DMS114 treated with DMSO at 0.1 percent for 48 hours (cell line): ENCODE results near the gene SNTA1.
"Not testable (repeated sequence)": the region's sequence is repeated elsewhere in the genome, so short reads cannot be mapped to it uniquely, and the experiment has no call there.

Experiments
- DNase-seq: peaks from one replicate; lab custom pipeline; 2025; ENCODE audit not compliant: unreplicated experiment; lab: John Stamatoyannopoulos, UW

Gene SNTA1

DNA sequence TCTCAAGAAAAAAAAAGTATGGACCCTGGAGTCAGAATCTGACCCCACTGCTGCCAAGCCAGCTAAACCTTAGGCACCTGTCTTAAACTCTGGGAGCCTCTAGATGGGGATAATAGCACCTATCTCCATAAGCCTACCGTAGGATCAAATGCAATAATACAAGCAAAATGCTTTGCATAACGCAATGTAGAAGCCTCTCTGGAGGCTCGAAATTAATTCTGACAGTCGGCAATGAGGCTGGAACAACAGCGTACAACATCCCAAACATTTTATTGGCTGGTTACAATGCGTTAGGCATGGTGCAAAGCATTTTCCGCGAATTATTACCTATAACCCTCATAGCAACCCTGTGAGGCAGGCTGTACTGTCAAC, 42.8 kb downstream of the SNTA1 start:
- no peak for DNase-seq

DNA sequence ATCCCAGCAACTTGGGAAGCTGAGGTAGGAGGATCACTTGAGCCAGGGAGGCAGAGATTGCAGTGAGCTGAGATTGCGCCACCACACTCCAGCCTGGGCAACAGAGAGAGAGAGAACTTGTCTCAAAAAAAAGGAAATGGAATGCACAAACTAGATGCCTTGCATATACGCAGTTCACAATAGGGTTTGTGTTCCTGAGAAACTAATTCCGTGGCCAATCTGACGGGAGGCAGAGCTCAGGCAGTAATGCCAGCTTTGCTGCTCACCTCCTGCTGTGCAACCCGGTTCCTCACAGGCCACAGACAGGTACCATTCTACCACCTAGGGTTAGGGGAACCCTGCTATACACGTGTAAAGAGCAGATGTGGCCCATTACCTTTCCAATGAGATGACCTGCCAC, 43.6 kb downstream of the SNTA1 start:
- no peak for DNase-seq

DNA sequence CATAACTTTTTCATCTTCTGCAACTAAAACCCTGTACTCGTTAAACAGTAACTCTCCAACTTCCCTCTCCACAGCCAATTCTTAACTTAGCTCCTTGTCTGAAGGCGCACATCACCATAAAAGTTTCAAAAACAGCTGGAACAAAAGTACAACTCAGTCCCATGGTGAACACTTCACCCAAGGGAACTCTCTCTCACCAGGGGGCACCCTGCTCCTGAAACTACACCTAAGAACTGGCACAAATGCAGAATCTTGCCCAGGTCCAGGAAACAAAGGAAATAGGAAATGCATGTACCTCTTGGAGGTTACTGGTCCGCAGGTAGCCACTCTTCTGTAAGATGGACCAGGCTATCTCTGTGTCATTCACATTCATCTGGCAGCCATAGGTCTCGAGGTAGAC, 48.8 kb downstream of the SNTA1 start:
- no peak for DNase-seq

DNA sequence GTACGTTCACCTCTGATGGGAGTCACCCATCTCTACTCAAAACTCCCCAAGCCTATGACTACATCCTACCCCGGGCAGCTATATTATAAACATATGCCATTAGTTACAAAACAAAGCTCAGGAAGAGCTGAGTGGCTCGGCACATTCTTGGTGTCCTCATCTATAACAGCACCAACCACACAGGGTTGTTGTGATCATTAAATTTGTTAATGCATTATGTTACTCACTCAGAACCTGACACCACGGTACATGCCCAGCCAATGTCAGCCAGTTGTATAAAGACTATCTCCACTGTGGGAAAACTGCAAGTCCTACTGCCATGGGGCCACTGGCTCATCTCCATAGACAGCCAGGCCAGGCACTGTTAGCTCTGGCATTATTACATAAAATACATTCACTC, 50.0 kb downstream of the SNTA1 start:
- DNase-seq = no peak

DNA sequence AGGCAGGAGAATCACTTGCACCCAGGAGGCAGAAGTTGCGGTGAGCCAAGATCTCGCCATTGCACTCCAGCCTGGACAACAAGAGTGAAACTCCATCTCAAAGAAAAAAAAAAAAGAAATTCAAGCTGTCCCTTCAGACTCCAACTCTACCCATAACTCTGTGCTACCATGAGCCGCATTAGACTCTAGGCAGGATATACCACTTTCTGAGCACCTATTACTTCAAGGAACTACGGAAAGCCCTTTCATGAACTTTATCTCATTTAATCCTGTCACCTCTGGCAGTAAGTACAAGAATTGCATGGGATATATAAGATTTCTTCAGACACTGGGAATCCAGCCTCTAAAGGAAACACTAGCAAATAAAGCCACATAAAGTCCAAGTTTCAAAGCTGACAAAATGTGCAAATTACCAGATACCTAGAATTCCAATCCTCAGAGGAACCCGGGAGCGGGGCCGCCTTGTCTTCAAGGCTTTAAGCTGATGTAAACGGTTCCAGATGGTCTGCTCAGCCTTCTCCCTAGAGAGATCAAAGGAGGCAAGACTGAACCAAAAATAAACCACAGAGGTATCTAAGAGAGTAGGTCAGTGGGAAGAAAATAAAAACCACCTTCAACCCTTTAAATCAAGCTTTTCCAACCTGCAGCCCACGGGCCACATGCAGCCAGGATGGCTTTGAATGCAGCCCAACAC, 51.7 kb downstream of the SNTA1 start:
- DNase-seq = no peak

DNA sequence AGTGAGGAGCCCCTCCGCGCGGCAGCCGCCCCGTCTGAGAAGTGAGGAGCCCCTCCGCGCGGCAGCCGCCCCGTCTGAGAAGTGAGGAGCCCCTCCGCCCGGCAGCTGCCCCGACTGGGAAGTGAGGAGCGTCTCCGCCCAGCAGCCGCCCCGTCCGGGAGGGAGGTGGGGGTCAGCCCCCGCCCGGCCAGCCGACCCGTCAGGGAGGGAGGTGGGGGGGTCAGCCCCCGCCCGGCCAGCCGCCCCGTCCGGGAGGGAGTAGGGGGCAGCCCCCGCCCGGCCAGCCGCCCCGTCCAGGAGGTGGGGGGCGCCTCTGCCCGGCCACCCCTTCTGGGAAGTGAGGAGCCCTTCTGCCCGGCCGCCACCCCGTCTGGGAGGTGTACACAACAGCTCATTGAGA, 54.2 kb downstream of the SNTA1 start:
- DNase-seq = not testable (repeated sequence)

DNA sequence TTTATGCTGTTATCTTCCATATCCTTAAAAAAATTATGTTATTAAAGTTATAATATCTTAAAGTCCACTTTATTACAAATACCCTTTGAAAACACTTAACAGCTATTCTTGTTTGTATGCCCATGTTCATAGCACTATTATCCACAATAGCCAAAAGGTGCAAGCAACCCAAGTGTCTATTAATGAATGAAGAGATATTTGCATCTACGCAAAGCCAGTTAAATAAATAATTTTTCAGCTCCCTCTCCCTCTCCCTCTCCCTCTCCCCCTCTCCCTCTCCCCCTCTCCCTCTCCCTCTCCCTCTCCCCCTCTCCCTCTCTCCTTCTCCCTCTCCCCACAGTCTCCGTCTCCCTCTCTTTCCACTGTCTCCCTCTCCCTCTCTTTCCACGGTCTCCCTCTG, 55.3 kb downstream of the SNTA1 start:
- no peak for DNase-seq

DNA sequence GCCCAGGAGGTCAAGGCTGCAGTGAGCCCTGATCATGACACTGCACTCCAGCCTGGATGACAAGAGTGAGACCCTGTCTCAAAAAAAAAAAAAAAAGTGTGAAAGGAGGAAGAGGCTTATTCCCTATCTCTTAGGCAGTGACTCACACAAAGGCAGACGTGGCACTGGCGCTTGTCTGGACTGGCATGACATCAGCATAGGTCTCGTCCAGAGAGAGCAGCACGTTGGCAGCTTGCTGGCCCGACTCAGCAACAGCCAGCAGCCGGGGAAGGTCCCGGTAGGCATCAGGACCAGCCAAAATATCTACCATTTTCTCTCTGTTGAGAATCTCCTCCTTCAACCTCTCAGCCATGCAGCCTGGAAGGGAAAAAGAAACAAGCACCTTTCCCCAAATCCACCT, 56.4 kb downstream of the SNTA1 start:
- DNase-seq = no peak

DNA sequence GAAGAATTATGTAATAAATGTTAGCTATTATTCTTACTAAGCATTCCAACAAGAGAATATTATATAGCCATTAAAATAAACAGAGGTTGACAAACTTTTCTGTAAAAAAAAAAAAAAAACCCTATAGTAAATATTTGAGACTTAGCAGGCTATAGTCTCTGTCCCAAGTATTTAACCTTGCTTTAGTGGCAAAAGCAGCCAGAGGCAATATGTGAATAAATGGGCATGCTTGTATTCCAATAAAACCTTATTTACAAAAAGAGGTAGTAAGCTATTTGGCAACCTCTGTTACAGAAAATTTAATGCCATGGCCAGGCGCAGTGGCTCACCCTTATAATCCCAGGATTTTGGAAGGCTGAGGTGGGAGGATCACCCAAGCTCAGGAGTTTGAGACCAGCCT, 56.9 kb downstream of the SNTA1 start:
- DNase-seq = no peak

DNA sequence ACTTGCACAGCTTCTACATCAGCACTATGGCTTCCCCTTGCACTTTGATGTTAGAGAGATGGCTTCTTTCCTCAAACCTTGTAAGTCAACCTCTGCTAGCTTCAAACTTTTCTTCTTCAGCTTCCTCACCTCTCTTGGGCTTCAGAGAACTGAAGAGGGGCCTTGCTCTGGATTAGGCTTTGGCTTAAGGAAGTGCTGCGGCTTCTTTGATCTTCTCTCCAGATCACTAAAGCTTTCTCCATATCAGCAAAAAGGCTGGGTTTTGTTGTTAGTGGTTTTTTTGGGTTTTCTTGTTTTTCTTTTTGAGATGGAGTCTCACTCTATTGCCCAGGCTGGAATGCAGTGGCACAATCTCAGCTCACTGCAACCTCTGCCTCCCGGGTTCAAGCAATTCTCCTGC, 66.2 kb downstream of the SNTA1 start:
- DNase-seq = no peak

DNA sequence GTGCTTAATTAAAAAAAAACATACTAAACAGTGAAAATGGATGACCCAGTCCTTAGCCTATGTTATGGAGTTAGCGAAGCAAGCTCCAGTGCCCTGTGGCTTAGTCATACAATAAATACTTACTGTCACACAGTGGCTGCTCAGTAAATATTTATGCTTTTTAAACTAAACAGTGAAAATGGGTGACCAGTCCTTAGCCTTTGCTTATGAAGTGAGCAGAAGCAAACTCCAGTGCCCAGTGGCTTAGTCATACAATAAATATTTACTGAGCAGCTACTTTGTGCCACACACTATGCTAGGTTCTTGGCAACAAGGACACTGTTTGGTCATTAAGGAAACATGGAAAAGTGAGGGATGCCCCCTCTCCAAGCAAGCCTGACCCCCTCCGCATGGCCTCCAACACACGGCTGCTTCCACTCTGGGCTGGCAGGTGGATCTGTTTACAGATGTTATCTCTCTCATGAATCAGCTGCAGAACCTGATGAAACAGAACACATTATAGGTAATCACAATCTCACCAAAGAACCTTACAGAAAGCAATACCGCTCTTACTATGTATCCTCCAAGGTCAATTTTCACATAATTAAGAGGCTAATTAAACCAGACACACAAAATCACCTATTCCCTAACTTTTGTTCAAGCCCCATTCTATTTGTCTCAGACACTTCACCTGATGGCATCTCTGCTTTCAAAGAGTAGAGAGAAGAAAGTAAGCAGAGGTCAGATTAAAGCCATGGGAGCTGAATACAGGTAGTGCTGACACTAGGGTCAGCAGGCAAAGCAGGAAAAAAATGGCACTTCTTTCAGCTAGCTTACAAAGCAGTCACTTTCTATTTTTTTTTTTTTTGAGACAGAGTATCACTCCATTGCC, 69.6 kb downstream of the SNTA1 start:
- DNase-seq = no peak

DNA sequence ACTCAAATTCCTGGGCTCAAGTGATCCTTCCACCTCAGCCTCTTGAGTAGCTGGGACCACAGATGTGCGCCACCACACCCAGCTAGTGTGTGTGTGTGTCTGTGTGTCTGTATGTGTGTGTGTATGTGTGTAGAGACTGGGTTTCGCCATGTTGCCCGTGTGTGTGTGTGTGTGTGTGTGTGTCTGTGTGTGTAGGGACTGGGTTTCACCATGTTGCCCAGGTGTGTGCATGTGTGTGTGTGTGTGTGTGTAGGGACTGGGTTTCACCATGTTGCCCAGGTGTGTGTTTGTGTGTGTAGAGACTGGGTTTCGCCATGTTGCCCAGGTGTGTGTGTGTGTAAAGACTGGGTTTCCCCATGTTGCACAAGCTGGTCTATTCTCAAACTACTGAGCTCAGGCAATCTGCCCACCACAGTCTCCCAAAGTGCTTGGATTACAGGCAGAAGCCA, 70.5 kb downstream of the SNTA1 start:
- no peak for DNase-seq

DNA sequence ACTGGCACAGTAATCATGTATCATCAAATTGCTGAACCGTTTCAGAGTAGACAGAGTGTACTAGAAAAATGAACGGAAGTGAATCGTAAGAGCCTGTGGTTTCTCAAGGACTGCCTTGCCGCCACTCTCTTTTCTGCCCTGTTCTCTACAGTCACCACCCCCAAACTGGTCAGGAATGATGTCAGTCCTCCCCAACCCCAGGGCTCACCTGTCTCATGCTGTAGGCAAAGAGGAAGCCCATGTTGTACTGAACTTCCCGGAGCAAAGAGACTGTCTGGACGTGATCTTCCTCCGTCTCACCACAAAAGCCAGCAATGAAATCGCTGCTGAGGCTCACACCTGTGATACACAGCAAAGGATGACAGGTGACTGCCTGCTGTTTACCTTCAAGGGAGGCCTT, 73.3 kb downstream of the SNTA1 start:
- DNase-seq = no peak

DNA sequence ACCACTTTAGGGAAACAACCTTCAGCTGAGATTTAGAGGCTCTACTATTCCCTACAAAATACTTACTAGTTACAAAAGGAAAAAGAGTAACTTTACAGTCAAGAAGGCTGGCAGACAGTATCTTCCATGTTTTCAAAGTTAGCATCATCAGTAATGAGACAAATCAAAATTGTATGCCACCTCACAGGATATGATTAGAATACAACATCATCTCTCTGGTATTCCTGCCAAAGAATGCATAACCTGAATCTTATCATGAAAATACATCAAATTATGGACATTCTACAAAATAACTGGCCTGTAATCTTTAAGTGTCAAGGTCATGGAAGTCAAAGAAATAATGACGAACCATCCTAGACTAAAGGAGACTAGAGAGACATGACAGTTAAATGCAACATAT, 80.7 kb downstream of the SNTA1 start:
- DNase-seq = no peak

DNA sequence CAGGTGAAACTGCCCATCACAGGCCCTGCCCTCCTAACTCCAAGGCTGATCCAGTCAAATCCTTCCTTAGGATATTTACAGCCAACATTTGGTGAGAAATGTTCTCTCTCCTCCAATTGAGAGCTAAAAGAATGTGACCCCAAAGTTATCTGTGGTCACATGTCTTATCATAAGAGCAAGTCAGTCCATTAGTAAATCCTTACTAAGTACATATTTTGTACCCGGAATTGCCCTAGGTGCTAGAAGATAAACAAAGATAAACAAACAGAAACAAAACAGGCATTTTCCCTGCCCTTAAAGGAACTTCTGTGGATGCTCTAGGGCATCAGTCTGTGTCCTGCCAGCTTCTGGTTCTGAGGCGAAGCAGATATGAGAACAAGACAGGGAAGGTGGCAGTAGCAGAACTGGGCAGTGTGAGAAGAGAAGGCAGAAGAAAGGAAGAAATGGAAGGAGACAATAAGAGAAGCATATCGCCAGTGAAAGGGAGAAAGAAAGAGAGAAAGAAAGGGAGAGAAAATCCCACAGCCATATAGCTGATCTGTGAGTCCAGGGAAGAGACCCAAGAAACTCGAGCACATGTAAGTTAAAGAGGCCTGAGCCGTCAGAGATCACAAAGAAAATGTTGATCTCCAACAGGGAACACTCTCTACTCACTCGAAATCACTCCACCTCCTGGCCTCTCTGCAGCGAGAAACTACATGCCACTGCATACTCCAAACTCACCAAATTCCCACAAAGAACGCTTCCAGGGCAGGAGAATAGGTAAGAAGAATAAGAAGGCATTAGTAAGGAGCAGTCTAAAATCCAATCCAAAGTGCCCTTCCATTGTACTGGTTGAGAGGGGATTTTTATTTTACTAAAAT, 83.9 kb downstream of the SNTA1 start:
- no peak for DNase-seq
